Astrocyte of the spinal cord (primary cell): ENCODE measurements around the gene TRIM8.

ENCODE experiments used
- DNase-seq: peaks from one replicate; pipeline ENCODE4 v3.0.0; 2011; ENCODE audit warnings: low read depth, low spot score
- H3K4me3 ChIP-seq: 2 replicates; pipeline ENCODE4 v1.5.1; 2011; ENCODE audit warnings: low read depth, mild to moderate bottlenecking, low read length, moderate library complexity
- in situ Hi-C: cut with HindIII; loops from 2 replicates; pipeline ENCODE4 v1.10.0; 2017; ENCODE audit warnings: low sequenced_read_pairs
- TF ChIP-seq, protein P1 (sequence below): IDR thresholded peaks from 2 replicates; pipeline ENCODE4 v1.5.1; 2012; ENCODE audit warnings: low read depth, mild to moderate bottlenecking, low read length, inconsistent platforms

TRIM8 gene

DNA sequence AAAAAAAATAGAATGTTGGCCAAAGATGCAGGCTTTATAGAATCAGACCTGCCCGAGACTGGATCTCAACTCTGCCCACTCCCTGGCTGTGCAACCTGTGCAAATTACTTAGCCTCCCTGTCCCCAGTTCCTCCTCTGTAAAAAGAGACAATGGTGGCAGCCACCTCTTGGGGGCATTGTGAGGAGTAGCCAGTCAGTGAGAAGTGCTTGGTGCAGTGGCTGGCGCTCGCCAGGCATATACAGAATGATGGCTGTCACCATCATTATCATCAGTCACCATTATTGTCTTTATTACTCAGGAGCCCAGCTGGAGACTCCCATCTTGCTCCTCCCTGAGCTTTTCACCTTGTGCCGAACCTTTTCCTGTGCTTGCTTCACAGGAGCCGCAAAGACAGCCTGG, 29.4 kb upstream of the TRIM8 start:
- no peak overlapping the region for H3K4me3 ChIP-seq
- DNase-seq, result no peak
- TF ChIP-seq, protein P1, sequence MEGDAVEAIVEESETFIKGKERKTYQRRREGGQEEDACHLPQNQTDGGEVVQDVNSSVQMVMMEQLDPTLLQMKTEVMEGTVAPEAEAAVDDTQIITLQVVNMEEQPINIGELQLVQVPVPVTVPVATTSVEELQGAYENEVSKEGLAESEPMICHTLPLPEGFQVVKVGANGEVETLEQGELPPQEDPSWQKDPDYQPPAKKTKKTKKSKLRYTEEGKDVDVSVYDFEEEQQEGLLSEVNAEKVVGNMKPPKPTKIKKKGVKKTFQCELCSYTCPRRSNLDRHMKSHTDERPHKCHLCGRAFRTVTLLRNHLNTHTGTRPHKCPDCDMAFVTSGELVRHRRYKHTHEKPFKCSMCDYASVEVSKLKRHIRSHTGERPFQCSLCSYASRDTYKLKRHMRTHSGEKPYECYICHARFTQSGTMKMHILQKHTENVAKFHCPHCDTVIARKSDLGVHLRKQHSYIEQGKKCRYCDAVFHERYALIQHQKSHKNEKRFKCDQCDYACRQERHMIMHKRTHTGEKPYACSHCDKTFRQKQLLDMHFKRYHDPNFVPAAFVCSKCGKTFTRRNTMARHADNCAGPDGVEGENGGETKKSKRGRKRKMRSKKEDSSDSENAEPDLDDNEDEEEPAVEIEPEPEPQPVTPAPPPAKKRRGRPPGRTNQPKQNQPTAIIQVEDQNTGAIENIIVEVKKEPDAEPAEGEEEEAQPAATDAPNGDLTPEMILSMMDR, result no peak
- in situ Hi-C loops, result no loop called here

DNA sequence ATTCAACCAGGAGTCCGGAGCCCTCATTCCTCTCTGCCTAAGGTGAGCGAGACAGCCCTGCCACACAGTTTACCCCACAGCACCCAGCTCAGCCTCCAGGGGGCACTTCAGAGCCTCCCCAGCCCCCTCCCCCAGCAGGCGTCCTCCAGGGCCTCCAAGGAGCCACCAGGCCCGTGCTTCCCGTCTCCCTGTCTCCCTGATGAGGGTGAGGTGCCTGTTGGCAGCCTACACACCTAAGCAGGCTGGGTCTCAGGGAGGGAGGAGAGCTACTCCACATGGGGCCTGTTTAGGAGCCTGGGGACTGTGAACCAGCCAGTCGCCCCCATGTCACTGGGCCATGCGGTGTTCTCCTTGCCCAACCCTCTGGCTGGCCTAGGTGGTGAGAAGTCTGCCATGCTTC, 28.9 kb upstream of the TRIM8 start:
- in situ Hi-C loops, result no loop called here
- H3K4me3 ChIP-seq, result no peak overlapping the region
- no peak for DNase-seq
- TF ChIP-seq, protein P1, result peak; percentile 49

DNA sequence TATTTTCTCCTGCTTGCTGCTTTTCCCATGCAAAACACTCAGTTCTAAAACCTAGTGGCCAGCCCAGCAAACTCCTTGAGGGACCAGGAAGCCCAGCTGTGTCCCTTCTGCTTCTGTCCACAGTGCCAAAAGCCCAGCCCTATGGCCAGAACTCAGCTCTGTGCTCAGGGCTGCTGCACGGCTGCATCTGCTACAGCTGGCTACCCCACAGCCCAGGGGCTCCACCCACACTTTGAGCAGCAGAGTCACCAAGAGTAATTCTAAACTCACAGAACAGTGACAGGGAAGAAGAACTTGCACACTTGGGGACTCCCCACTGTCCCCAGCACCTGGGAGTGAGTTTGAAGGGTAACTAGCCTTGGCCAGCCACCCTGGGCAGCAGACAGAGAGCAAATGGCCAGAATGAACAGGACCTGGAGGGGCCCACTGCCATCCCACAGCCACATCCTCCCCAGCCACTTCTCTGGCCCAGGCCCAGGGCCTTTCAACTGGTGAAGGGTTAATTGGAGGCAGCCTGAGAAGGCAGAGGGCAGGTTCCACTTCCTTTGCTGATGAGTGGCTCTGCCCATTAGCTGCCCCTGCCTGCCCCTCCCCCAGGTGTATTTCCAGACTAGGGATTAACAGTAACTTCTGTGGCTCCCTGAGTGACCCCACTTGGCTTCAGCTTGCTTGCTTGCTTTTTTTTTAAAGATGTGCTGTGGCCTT, 28.1 kb upstream of the TRIM8 start:
- no peak for DNase-seq
- no peak overlapping the region for H3K4me3 ChIP-seq
- TF ChIP-seq, protein P1, result no peak
- in situ Hi-C loops, result no loop called here

DNA sequence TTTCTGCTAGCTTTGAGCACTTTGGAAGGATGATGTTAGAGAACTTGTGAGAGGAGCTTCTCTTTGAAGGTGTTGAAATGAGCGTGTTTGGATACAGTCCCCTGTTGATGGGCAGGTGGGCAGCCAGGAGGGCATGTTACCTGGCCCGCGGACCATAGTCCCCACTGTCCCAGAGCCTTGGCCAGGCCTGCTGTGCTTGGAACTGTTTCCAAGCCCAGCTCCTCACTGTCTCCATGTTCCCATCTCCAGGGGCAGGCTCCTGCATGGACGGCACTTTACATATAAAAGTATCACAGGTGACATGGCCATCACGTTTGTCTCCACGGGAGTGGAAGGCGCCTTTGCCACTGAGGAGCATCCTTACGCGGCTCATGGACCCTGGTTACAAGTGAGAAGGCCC, 27.2 kb upstream of the TRIM8 start:
- in situ Hi-C loops, result no loop called here
- TF ChIP-seq, protein P1, result no peak
- no peak overlapping the region for H3K4me3 ChIP-seq
- no peak for DNase-seq

DNA sequence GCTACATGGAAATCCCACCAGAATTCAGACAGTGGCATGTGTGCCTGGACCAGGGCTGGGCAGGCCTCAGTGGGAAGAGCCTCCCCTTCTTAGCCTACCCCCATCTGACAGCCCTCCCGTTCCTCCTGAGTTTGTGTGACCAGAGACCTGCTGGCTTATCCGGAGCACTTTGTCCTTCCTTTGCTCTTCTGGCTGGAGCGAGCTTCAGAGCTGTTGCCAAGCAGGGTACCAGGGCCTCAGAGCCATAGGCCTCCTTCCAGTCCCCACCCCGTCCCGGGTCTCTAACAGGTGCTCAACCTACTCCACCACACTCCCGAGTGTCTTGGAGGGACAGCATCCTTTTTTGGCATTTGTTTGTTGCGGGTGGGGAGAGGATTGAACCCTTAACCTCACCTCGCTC, 26.5 kb upstream of the TRIM8 start:
- TF ChIP-seq, protein P1, result no peak
- in situ Hi-C loops, result no loop called here
- H3K4me3 ChIP-seq, result no peak overlapping the region

DNA sequence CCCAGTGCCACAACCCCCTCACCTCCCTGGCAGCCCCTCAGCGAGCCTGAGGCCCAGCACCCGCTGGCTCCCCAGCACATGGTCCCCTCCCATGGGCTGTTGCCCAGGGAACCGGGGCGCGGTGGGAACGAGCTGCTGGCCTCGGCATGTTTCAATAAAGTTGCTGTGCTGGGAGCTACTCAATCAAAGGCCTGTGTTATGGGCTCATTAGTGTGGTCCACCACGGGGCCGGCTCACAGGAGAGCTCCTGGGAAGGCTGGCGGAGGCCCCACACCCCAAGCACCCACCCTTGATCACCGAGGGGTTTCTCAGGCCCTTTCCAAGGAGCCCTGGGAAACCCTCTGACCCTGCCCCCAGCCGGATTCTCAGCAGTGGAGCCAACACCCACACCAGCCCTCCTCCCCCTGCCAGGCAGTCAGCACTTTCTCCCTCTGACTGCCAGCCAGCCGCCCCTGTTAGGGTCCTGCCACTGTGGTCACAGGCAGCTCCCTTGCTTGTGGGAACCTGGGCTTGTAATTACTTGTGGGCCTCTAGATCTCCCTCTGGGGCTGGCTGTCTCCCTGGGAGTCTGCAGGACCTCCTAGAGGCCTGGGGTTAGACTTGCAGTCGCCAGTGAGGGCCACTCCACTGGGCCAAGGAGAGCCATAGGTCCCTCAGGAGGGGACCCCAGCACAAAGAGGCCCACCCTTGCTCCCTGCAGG, 24.8 kb upstream of the TRIM8 start:
- TF ChIP-seq, protein P1, result no peak
- no peak overlapping the region for H3K4me3 ChIP-seq
- in situ Hi-C loops, result no loop called here
- no peak for DNase-seq

More for the DNA sequence above, 26.5 kb upstream of the TRIM8 start:
- DNase-seq, result no peak
